ENCODE measurements around the gene TACO1.

The TACO1 gene

DNA sequence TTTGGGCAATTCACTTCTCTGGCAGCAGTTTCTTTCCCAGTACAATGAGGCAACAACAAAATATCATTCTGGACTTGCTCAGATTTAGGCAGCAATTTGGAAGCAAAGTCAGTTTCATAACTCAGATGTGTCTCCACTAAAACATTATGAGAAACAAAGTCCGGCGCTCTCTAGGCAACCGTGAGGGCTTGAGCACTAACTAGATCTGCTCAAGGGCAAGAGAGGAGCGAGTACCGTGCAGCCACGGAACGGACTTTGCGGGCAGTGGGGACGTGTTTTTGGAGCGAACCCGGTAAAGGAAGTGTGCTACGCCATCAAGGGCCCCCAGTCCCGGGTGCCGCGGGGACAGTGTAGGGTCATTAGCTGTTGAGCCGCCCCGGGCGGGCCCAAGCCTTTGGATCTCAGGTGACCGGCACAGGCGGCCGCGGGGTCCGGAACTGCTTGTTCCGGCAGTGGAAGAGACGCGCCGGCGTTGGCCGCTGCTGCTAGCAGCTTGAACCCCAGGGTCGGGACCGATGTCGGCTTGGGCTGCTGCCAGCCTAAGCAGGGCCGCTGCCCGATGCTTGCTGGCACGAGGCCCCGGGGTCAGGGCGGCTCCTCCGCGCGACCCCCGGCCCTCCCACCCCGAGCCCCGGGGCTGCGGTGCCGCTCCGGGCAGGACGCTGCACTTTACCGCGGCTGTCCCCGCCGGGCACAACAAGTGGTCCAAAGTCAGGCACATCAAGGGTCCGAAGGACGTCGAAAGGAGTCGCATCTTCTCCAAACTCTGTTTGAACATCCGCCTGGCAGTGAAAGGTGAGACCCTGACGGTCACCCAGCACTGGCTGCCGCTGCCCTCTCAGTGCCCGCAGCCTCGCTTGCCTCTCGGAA is at the start of gene TACO1:
Gene TACO1, plus strand, starts transcription at position 327 of the 870 bp plus-strand sequence. Its CDS starts 189 bp downstream, at position 516.
- DNase-seq (ENCODE audit: low read depth in 2 of 2) = peak; percentile 75 to 77

DNA sequence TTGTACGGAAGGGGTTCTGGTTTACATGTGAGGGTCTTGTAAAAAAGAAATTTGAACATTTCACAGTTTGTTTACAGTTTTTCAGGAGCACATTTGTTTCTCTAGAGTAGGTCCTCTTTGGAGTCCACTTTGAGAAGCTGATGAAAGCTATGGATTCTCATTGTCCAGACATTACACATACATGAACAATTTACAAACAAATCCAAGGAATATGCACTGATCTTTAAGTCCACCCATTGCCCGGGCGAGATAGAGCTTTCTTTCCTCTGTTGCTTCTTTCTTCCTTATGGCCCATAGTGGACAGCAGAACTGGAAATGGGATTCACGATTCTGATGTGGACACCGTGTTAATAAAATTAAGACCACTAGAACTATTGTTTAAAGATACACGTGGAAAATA is 48.5 kb upstream of the TACO1 start:
- no peak for DNase-seq (ENCODE audit: low read depth in 2 of 2)

DNA sequence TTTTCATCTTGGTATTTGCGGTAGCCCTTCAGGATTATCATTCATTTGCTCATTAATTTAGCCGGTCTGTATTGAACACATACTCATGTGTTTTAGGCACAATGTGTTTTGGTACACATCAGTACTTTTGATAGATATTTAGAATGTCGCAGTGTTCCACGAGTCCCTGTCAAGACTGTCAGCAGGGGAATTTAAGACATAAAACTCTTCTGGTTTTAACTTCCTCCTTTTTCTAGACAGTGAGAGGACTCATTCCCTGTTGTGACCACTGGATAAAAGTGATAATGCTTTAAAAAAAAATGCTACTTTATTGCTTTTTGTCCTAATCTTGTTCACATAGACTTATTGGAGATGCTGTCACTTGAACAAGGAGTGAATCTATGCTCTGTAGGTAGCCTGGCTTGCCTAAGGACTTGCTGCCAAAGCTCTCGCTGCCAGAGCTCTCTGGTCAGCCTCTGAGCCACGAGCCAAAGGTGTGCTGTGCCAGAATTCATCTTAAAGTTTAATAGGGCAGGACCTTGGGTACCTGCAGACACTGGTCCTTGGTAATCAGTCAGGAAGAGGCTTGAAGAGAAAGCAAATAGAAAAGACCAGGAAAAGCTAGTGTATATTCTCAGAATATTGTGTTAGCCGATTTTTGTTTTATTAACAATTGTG is 45.1 kb upstream of the TACO1 start:
- no peak for DNase-seq (ENCODE audit: low read depth in 2 of 2)

DNA sequence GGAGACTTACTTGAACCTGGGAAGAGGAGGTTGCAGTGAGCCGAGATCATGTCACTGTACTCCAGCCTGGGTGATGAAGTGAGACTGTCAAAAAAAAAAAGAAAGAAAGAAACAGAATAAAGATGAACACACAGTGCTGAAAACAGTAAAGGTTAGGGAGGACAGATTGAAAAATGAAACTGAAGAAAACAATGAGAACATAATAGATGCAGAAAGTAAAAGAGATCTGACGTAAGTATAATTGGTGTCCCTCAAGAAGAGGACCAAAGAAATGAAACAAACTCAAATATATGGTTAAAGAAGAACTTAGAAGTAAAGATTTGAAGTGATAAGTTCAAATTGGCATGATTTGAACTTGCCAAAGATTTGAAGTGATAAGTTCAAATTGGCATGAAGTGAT is 43.3 kb upstream of the TACO1 start:
- no peak for DNase-seq (ENCODE audit: low read depth in 2 of 2)

DNA sequence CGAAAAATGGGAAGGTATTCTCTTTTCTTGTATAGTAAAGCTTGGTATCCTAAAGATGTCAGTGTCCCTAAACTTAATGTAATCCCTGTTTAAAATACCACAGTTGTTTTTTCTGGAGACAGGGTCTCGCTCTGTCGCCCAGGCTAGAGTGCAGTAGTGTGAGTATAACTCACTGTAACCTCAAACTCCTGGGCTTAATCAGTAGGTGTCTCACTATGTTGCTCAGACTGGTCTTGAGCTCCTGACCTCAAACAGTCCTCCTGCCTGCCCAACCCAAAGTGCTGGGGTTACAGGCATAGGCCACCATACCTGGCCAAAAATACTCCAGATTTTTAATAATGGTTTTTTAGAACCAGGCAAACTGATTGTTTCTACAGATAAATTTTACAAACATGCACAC is 42.3 kb upstream of the TACO1 start:
- no peak for DNase-seq (ENCODE audit: low read depth in 2 of 2)

DNA sequence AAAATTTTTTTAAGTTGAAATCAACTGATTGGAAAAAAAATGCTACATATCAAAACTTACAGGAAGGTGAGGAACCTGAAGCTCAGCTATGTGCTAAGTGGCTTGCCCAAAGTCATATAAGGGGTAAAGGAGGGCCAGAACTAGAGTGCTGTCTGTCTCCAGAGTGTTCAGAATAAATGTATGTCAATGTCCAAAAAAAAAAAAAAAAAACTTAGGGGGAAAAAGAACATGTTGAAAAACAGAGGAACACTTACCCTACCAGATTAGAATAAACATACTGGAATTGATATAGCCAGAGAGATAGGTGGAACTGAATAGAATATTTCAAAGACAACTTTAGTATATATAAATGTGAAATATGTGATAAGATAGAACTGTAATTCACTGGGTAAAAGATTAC is 38.9 kb upstream of the TACO1 start:
- DNase-seq (ENCODE audit: low read depth in 2 of 2) = no peak

DNA sequence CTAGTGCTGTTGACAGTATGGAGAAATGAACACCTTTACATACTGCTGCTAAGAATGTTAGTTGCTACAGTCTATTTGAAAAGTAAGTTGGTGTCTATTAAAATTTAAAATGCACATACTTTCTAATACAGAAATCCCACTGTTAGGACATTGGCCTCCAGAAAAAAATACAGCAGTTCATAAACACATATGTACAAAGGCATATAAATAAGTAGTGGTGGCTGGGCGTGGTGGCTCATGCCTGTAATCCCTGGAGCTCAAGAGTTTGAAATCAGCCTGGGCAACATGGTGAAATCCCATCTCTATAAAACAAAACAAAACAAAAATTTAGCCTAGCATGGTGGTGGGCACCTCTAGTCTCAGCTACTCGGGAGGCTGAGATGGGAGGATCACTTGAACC is 37.4 kb upstream of the TACO1 start:
- no peak for DNase-seq (ENCODE audit: low read depth in 2 of 2)

DNA sequence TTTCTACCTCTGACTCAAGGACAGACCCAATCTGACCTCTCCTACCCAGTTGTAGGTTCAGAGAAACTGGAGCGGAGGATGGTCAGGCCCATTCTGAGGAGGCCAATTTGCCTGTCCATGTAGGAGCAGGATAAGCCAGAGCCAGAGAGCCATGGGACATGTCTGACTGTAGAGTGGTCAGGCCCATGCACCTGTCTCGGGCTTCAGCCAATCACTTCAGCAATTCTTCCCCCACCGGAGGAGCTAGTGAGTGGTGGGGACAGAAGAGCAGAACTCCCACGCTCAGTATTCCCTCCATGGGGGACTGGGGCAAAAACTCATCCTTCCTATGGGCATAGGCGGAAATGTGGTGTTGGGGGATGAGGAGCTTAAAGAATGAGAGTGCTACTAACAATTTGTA is 36.1 kb upstream of the TACO1 start:
- DNase-seq (ENCODE audit: low read depth in 2 of 2) = no peak

DNA sequence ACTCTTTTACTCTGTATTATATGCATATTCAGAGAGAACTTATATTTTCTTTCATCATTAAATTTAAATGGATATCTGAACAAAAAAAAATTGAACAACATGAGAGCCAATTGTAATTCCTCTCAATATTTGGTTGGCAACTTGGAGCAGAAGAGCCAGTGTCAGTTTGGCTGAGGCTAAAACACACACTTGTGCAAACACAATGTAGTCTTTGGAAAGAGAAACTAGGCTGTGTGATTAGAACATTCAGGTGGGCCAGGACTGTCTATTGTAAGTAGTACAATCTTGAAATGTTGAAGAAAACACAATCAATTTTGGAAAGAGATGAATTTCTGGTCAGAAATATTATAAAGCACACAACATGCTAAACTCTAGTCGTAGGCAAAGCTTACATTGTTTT is 33.5 kb upstream of the TACO1 start:
- no peak for DNase-seq (ENCODE audit: low read depth in 2 of 2)

DNA sequence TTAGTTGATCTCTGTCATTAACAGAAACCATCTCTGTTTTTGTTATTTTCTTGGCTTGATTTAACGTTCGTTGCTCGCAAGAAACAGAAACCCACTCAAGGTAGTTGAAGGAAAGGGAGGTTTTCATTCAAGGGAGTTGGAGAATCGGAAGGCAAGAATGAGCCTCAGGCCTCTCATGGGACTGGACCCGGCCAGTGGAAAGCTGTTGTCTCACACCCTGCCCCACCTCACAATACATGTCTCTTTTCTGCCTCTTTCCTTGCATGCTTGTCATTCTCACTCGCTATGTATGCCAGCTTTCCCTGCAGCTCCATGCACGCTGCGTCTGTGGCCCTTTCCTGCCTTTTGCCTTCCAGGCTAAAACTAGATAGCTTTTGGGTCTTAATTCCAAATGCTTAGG is 32.1 kb upstream of the TACO1 start:
- DNase-seq (ENCODE audit: low read depth in 2 of 2) = no peak

DNA sequence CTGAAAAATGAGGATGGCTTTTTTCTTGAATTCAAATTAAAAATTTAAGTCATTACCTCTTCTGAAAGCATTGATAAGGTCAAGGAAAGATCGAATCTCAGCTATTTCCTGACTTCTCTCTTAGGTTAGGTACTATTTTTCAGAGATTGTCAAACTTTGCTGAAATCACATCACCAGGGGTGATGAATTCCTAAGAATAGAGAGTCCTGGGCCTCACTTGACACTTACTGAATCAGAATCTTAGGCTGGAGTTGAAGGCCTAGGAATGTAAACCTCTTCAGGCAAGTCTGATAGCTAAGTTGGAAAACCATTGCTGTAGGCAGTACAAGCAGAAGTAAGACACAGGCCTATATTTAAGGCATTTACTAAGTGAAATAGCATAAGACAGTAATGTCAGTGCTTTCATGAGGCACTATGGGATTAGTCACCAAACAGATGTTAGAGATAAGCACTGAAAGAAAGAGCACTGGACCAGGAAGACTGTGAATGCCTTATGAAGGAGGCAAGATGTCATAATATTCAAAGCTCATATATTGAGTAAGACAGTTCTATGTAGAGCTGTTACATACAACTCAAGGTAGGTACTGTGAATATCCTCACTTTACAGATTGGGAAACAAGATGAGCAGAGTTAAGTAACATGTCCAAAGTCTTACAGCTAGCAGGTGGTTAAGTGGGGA is 28.9 kb upstream of the TACO1 start:
- DNase-seq (ENCODE audit: low read depth in 2 of 2) = no peak

DNA sequence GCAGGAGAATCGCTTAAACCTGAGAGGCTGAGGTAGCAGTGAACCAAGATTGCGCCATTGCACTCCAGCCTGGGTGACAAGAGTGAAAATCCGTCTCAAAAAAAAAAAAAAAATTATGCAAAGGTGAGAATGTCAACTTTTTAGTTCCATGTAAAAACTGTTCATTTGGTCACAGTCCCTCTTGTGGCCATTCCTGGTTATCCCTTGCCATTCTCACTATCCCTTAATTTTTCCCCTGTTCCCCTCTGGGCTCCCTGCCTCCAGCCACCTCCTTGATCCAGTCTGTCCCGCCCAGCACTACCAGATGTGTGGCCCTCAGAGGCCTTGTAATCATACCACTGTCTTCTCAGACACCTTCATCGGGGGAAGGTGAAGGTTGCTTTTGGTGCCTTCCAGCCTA is 27.1 kb upstream of the TACO1 start:
- DNase-seq (ENCODE audit: low read depth in 2 of 2) = no peak

DNA sequence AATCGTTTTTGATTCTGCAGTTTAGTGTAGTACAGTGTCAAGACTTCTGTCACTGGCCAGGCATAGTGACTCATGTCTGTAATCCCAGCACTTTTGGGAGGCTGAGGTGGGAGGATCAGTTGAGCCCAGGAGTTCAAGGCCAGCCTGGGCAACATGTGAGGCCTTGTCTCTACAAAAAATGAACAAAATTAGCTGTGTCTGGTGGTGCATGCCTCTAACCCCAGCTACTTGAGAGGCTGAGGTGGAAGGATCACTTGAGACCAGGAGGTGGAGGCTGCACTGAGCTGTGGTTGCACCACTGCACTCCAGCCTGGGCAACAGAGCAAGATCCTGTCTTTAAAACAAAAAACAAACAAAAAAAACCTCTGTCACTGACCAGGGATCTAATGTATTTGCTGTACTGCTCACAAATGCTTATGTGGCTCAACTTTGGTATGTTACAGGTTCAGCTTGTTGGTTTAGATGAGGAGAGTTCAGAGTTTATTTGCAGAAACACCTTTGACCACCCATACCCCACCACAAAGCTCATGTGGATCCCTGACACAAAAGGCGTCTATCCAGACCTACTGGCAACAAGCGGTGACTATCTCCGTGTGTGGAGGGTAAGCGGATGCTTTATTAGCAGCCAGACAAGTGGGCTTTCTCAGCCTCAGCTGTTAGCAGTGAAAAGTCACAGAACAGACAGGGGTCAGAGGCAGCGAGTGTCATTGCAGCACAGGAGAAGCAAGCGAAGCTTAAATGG is 22.5 kb upstream of the TACO1 start:
- DNase-seq (ENCODE audit: low read depth in 2 of 2) = no peak

DNA sequence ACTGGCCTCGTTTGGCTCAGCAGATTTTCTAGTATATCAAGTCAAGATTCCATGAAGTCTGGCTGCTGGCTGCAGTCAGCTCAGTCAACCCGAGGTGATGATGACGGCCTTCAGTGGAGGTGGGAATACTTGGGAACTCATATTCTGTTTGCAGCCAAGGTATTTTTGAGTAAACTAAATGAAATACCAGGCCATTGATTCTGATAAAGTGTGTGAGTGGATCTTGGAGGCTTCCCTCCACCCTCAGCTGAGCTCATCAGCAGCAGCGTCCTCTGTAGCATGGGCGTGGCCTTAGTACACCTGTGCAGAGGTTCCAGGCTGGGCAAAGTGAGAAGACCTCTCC is 22.0 kb upstream of the TACO1 start:
- DNase-seq (ENCODE audit: low read depth in 2 of 2) = no peak

DNA sequence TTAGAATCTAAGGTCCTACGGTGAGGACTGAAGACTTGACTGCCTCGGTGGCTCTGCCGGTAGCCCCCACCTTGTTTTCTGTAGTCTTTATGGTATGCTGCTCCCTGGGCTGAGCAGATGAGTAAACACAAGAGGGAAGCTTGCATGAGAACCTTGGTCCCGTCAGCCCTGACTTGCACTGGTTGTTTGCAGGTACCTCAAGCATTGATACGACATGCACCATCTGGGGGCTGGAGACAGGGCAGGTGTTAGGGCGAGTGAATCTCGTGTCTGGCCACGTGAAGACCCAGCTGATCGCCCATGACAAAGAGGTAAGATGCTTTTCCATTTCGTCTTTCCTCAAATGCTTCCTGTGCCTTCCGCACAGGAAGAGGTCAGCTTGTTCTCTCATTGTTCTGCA is 21.1 kb upstream of the TACO1 start:
- DNase-seq (ENCODE audit: low read depth in 2 of 2) = no peak

DNA sequence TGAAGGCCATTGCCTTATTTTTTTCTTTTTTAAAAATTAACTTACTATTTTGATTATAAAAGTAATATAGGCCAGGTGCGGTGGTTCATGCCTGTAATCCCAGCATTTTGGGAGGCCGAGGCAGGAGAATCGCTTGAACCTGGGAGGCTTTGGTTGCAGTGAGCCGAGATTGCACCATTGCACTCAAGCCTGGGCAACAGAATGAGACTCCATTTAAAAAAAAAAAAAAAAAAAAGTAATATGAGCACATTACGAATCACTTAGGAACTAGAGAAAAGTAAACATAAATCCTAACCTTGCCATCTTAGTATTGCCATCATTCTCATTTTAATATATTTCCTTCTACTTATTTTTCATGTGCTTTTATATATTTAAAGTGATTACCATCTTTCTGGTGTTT is 12.9 kb upstream of the TACO1 start:
- no peak for DNase-seq (ENCODE audit: low read depth in 2 of 2)

DNA sequence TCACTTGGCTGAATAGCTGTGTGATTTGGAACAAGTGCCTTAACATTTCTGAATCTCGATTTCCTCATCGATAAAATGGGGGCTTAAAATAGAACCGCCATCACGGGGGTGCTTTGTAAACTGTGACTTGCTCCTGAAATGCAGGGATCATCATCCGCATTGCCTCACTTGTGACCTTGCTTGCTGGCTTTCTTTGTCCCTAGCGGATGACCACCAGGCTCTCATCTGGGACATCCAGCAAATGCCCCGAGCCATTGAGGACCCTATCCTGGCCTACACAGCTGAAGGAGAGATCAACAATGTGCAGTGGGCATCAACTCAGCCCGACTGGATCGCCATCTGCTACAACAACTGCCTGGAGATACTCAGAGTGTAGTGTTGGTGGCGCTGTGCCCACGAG is 11.9 kb upstream of the TACO1 start:
- DNase-seq (ENCODE audit: low read depth in 2 of 2) = no peak

DNA sequence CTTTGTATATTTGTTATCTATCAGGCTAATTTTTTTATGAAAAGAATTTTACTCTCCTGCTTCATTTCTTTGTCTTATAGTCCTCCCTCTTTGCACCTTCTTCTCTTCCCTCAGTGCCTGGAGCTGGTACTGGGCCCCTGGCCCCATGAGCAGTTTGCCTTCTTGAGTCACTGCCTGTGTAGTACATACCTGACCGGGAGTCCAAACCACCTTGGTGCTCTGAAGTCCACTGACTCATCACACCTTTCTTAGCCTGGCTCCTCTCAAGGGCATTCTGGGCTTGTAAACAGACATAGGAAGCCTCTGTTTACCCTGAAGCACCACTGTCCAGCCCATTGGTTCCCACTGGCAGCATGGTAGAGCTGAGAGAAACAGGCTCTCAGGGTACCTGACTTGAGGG is 11.0 kb upstream of the TACO1 start:
- no peak for DNase-seq (ENCODE audit: low read depth in 2 of 2)

DNA sequence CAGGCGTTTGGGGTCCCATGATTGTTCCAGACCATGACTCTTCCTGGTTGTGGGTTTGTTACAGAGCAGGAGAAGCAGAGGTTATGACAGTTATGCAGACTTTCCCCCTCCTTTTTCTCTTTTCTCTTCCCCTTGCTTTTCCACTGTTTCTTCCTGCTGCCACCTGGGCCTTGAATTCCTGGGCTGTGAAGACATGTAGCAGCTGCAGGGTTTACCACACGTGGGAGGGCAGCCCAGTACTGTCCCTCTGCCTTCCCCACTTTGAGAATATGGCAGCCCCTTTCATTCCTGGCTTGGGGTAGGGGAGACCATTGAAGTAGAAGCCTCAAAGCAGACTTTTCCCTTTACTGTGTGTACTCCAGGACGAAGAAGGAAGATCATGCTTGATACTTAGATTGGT is 7.9 kb upstream of the TACO1 start:
- DNase-seq (ENCODE audit: low read depth in 2 of 2) = no peak

DNA sequence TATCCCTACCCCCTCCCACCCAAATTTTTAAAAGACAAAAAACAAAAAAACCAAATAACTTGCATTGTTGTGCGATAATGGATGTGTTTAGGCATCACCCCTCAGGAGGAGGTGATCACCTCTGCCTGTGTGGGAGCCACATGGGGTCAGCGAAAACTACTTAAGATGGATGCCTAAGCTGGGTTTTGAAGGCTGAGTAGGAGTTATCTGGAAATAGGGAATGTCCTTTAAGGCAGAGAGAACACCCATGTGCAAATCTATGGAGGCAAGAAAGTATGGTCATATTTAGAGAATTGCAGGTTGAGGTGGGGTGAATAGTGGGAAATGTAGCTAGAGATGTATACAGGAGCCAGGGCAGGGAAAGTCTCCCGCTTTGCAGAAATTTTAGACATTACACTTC is 5.6 kb upstream of the TACO1 start:
- no peak for DNase-seq (ENCODE audit: low read depth in 2 of 2)

DNA sequence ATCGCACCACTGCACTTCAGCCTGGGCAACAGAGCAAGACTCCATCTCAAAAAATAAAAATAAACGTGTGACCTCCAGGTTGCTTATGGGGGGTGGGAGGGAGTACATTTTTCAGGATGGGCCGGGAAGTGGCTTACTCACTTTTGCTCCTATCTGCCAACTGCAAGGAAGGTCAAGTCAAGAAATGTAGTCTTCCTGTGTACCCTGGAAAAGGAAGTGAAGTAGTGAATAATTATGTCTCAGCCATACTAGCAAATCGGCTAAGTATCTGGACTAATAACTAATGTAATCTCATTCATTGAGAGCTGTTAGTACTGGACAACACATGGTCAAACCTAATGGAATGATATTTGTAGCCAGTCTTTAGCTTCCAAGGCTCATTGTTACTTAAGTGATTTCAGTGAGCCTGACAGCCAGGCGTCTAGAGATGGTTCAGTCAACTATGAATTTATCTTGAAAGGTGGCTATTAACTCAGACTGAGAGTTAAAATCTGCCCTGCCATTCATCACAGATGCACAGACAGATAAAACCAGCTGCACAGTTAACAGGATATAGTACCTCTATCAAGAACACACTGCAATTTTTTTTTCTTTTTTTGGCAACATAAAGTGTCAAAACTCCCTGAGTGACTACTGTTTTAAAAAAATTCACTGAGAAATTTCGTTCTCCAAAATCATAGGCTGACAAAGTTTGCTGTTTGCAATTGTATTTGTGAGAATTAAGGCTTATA is 3.7 kb upstream of the TACO1 start:
- DNase-seq (ENCODE audit: low read depth in 2 of 2) = no peak

DNA sequence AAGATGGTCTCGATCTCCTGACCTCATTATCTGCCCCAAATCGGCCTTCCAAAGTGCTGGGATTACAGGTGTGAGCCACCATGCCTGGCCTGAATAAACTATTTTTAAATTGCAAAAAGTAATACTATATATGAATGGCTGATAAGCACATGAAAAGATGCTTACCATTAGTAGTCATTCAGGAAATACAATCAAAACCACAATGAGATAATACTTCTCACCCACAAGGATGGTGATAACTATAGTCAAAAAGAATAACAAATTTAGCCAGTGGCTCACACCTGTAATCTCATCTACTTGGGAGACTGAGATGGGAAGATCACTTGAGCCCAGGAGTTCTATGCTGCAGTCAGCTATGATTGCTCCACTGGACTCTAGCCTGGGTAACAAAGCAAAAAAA is 2.4 kb upstream of the TACO1 start:
- DNase-seq (ENCODE audit: low read depth in 2 of 2) = no peak

Data from stimulated activated CD4-positive, alpha-beta T cell treated with anti-CD3 and anti-CD28 coated beads, Interleukin-4, amount 100 ng/mL, for 48 hours (primary cell).